Subcutaneous adipose tissue (tissue), 4 donors: ENCODE results near the gene GALNT12. TPM values are rescaled to one million over a fixed set of nuclear protein-coding genes. Genes with fewer than 3 reads are reported as not detected.

Experiments used
- total RNA-seq, 4 donors: library from RNA; depleted of rRNA; stranded (reverse); fragments of >200 nt; gene quantifications; one replicate each; pipeline ENCODE4 v1.1.0, GENCODE V29; 2016
- TF ChIP-seq, protein P1 (sequence below): fragments of 450-650 bp; IDR thresholded peaks from one replicate; pipeline ENCODE4 v1.5.1; 2016; ENCODE audit warnings: low read depth, mild to moderate bottlenecking, control low read depth, antibody characterized with exemption, moderate library complexity

The GALNT12 gene
- total RNA-seq, 4 donors from 2014 or later, result 1.9 to 8.5 (median 3.7) TPM

DNA sequence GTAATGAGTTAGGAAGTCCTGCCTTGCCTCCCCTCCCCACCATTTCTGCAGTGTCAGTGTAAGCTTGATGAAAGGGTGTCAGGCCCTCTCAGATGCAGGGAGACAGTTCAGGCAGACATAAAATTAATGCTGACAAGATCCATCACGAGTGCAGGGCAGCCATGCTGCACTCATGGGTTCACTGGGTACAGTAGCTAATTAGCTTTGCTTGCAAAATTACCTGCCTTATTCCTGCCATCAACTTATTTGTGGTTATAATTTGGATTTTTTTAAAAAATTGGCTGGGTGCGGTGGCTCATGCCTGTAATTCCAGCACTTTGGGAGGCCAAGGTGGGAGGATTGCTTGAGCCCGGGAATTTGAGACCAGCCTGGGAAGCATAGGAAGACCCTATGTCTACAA is 17.9 kb downstream of the GALNT12 start:
- TF ChIP-seq, protein P1, sequence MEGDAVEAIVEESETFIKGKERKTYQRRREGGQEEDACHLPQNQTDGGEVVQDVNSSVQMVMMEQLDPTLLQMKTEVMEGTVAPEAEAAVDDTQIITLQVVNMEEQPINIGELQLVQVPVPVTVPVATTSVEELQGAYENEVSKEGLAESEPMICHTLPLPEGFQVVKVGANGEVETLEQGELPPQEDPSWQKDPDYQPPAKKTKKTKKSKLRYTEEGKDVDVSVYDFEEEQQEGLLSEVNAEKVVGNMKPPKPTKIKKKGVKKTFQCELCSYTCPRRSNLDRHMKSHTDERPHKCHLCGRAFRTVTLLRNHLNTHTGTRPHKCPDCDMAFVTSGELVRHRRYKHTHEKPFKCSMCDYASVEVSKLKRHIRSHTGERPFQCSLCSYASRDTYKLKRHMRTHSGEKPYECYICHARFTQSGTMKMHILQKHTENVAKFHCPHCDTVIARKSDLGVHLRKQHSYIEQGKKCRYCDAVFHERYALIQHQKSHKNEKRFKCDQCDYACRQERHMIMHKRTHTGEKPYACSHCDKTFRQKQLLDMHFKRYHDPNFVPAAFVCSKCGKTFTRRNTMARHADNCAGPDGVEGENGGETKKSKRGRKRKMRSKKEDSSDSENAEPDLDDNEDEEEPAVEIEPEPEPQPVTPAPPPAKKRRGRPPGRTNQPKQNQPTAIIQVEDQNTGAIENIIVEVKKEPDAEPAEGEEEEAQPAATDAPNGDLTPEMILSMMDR, result no peak

DNA sequence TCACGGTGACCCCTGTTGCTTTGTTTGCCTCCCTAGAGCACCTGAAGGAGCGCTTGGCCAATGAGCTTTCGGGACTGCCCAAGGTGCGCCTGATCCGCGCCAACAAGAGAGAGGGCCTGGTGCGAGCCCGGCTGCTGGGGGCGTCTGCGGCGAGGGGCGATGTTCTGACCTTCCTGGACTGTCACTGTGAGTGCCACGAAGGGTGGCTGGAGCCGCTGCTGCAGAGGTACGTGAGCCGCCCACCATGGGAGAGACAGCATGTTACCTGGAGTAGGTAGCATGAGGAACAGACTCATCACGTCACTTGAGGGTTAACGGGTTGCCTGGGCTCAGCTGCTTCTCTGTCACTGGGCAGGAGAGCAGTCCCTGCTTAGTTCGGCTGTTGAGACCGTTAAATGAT is 19.2 kb downstream of the GALNT12 start:
- TF ChIP-seq, protein P1, result no peak

DNA sequence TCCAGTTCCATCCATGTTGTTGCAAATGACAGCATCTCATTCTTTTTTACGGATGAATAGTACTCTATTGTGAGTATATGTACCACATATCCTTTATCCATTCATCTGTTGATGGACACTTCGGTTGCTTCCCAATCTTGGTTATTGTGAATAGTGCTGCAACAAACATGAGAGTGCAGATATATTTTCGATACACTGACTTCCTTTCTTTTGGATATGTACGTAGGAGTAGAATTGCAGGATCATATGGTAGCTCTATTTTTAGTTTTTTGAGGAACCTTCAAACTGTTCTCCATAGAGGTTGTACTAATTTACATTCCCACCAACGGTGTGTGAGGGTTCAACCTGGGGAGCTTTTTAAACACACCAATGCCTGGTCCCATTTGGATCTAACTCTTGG is 22.3 kb downstream of the GALNT12 start:
- TF ChIP-seq, protein P1, result no peak

DNA sequence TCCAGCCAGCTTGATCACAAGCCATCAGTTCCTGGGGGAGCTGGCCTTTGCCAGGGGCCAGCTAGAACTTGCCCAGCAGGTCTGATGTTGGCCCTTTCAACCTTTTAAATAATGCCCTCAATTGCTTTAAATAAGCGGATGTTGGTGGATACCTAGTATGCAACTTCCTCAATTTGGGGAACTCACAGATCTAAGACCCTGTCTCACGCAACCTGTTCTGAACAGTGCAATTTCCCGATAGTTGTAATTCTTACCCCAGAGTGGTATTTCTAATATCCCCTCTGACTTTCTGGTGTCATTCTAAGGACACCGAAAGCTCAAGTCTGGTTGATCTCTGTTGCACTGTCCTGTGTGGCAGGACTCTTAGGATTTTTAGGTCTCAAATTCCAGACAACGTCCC is 23.1 kb downstream of the GALNT12 start:
- TF ChIP-seq, protein P1, result no peak

DNA sequence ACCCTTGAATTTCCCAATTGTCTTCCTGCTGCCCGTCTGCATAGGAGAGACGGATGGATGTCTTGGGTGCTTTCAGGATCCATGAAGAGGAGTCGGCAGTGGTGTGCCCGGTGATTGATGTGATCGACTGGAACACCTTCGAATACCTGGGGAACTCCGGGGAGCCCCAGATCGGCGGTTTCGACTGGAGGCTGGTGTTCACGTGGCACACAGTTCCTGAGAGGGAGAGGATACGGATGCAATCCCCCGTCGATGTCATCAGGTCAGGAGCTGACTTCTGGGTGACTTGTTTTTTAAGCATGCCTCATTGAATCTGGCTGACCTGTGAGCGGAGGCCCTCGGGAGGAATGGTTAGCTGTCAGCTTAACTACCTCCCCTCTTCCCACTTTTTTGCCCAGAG is 24.2 kb downstream of the GALNT12 start:
- TF ChIP-seq, protein P1, result no peak

DNA sequence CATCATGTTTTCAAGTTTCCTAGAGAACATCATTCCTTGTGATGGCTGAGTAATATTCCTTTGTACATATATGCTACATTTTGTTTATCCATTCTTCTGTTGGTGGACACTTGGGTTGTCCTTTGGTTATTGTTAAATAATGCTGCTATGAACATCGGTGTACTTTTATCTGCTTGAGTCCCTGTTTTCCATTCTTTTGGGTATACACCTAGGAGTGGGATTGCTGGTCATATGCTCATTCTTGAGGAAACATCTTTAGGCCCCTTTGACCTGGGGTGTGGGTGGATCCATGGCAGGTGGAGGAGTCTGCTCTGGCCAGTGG is 25.3 kb downstream of the GALNT12 start:
- TF ChIP-seq, protein P1, result no peak

DNA sequence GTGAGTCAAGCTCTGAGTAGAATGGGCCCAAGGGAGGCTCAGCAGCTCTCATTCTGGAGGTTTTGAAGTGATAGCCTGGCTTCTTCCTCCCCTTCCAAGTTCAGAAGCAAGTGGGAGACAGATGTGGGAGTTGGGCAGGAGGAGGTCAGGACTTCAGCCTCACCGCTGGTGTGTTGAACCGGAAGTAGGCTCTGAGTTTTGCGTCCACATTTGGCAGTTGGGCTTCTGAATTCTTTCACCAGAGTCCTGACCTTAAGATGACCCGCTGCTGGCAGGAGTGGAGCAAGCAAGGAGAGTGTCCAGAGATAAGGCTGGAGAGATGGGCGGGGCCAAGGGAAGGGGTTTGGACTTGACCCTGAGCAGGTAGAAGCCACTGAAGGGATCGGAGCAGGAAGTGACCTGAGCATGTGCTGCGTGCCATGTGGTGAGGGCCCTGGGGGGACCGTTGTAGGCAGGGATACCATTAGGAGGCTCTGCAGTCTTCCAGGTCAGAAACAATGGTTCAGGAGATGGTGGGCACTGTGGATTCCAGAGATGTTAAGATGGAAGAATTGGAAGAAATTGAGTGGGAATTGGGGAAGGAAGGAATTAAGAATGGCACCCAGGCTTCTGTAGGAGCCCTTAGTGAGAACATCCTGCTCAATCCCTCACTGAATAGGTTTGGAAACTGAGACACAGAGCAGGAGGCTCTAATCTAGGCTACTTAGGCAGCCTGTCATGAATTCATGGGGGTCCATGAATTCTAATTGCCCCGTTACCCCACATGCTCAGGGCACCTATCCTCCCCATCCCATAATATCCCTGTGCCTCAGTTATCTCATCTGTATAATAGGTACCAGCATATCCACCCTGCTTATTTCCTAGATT is 25.9 kb downstream of the GALNT12 start:
- TF ChIP-seq, protein P1, result no peak
